ENCODE measurements around the gene TMEM167A. TPM values are rescaled to one million over a fixed set of nuclear protein-coding genes. Genes with fewer than 3 reads are reported as not detected.

Gene TMEM167A
- total and polyA plus RNA-seq, 10 donors, result 19.3 to 68.7 (median 51.8) TPM

DNA sequence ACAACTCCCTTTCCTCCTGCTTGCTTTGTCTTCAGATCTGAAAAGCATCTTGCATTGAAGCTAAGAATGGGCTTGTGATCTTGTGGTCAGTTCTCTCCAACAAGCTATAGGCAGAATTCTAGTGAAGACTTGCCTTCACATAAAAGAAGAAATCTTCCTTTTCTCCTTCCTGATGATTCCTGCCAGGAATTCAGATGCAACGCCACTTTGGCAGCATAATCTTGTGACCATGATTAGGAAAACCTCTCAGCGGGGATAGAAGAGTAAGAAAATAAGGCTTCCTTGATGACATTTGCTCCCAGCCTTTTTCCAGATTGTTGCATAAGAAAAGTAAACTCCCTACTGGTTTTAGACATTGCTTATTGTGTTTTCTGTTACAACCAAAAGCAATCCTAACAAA, 73.4 kb downstream of the TMEM167A start:
- H3K27ac ChIP-seq, result no peak overlapping the region
- intact Hi-C loops (cut with DNase I; ENCODE audit: low total_unique reads), result no loop called here
- no peaks in the 10 kb centered on the region for H3K4me1 ChIP-seq
- no peaks in the 10 kb centered on the region for H3K36me3 ChIP-seq
- no peaks in the 10 kb centered on the region for H3K9me3 ChIP-seq
- WGBS, 5 donors, result 82 to 93% (median 91%) methylated on average over 2 of the region's 2 CpGs
- TF ChIP-seq POLR2A (IDR thresholded peaks at IDR 0.05) (no peak), POLR2AphosphoS5 (IDR thresholded peaks at IDR 0.05) (no peak)
- TF ChIP-seq, protein P1, sequence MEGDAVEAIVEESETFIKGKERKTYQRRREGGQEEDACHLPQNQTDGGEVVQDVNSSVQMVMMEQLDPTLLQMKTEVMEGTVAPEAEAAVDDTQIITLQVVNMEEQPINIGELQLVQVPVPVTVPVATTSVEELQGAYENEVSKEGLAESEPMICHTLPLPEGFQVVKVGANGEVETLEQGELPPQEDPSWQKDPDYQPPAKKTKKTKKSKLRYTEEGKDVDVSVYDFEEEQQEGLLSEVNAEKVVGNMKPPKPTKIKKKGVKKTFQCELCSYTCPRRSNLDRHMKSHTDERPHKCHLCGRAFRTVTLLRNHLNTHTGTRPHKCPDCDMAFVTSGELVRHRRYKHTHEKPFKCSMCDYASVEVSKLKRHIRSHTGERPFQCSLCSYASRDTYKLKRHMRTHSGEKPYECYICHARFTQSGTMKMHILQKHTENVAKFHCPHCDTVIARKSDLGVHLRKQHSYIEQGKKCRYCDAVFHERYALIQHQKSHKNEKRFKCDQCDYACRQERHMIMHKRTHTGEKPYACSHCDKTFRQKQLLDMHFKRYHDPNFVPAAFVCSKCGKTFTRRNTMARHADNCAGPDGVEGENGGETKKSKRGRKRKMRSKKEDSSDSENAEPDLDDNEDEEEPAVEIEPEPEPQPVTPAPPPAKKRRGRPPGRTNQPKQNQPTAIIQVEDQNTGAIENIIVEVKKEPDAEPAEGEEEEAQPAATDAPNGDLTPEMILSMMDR (IDR thresholded peaks at IDR 0.05 in 8 of 11, conservative IDR thresholded peaks at IDR 0.05 in 3 of 11), result no peak
- H3K4me3 ChIP-seq, result no peak overlapping the region
- DNase-seq, result no peak
- H3K27me3 ChIP-seq (replicated peaks in 1 of 7), result no peaks in the 10 kb centered on the region

Small RNA genes within 50 kb of the gene (small RNA-seq; reads per million reads assigned to genes)
- 0.40 to 2.0 (median 0.48) reads per million in 4 donors for gene SCARNA18

Other genes starting within 250 kb of the TMEM167A start
- 10 to 100 TPM in 3 of 7 donors, 1 to 10 TPM in 4; 5.5 to 14.5 (median 9.9) TPM for gene XRCC4, start 153 bp upstream of the TMEM167A start, total RNA-seq
- 1 to 10 TPM; 4.3 to 8.6 (median 5.9) TPM for gene XRCC4, start 153 bp upstream of the TMEM167A start, polyA plus RNA-seq

Data from spleen (tissue), 11 donors.